Astrocyte of the cerebellum (primary cell): ENCODE data around the gene TRIM23.
A peak's percentile ranks its signal among the peaks of the same experiment; 100 is the strongest.

Experiments used
- DNase-seq: peaks from one replicate; pipeline ENCODE4 v3.0.0-alpha.2; 2011; ENCODE audit warnings: low read depth
- H3K4me3 ChIP-seq: 2 replicates; pipeline ENCODE4 v1.5.1; 2011; ENCODE audit warnings: mild to moderate bottlenecking, low read depth, low read length, moderate library complexity
- CTCF ChIP-seq: IDR thresholded peaks from 2 replicates; pipeline ENCODE4 v1.5.1; 2012; ENCODE audit warnings: low read length, low read depth, moderate library complexity, mild to moderate bottlenecking; ENCODE audit errors: missing control alignments
- in situ Hi-C: cut with HindIII; loops from 2 replicates; pipeline ENCODE4 v1.10.0; 2017; ENCODE audit warnings: low sequenced_read_pairs

Gene TRIM23

GRCh38 chr5:65647941-65648340 is 23.8 kb upstream of the TRIM23 start:
- in situ Hi-C loops = no loop called here
- no peak for TF ChIP-seq CTCF
- H3K4me3 ChIP-seq = no peak overlapping the region
- no peak for DNase-seq

DNA sequence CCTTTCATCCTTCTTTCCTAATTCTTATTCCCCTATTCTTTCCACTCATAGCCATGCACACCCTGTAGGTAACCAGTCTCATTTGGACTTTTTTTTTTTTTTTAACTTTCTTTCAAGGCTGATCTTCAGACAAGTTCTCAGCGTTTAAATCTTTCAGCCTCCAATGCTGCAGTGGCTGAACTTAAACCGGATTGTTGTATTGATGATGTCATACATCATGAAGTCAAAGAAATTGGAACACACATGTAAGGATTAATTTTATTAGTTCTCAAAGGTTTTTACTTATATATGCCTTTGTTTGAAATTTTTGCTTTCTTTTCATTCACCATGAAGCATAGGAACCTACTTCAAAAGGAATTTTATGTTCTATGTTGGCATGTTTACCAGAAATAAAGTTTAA is 22.8 kb upstream of the TRIM23 start:
- no peak for TF ChIP-seq CTCF
- in situ Hi-C loops = no loop called here
- DNase-seq = no peak
- H3K4me3 ChIP-seq = no peak overlapping the region

DNA sequence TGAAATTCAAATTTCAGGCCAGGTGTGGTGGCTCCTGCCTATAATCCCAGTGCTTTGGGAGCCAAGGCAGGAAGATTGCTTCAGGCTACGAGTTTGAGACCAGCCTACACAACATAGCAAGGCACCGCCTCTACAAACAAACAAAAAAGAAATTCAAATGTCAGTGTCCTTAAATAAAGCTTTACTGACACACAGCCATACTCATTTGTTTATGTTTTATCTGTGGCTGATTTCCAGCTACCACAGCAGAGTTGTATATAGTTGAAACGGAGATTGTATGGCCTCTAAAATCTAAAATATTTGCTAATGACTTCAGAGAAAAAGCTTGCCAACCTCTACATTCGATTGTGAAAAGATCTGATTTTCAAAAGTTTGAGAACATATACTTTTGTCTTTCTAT is 16.1 kb upstream of the TRIM23 start:
- TF ChIP-seq CTCF = no peak

GRCh38 chr5:65630981-65631380 is 6.8 kb upstream of the TRIM23 start:
- H3K4me3 ChIP-seq = no peak overlapping the region
- in situ Hi-C loops = no loop called here
- TF ChIP-seq CTCF = no peak
- DNase-seq = no peak

More for the DNA sequence above, 16.1 kb upstream of the TRIM23 start:
- in situ Hi-C loops = no loop called here
- no peak overlapping the region for H3K4me3 ChIP-seq
- no peak for DNase-seq

- no peak for TF ChIP-seq CTCF
- H3K4me3 ChIP-seq = peak overlapping the region; percentile 85
- DNase-seq = no peak
- in situ Hi-C loops = loop anchor here (5.0 kb wide), 1 partner anchor 57 kb away; no protein-coding TSS in a partner anchor
These were observed 1.6 kb upstream of the TRIM23 start for GRCh38 chr5:65625743-65626142.

DNA sequence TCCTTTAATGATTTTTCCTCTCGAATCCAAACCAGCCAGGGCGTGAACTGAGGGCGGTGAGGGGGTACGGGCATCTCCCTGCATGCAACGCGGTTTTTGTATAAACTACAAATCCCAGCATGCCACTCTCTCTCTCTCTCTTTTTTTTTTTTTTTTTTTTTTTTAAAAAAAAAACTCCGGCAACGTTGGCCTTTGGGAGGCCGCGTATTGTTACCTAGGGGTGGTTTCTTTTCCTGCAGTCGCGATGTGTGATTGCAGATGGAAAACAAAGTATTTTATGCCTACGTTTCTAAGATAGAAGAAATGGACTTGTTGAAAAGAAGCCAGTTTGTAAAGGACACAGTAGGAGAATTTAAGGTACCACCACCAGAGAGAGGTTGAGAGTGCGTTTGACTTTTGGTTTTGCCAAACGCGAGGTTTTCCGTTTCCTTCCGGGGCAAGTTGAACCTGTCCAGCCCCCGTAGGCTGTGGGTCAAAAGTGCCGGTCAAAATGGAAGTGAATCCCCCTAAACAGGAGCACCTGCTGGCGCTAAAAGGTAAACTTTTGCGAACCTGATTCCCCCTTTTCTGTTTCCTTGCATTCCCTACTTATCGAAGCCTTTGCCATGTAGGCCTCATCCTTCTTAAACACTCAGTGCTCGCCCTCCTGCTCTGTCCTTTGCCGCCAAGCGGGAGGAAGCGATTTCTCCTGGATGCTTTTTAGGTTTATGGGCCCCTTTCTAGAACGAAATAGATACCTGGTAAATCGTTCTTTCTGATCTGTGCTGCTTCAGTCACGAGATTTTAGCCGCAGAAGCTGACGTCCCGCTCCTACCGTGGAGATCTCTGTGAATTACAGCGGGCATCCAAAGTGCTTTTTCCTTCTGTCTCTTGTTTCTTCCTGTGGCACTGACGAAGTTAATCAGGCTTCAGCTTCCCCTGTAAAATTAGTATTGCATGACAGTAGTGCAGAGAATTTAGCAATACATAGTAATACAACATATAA is 730 bp upstream of the TRIM23 start, which contains the start of the genes SHLD3 and TRAPPC13:
SHLD3 (plus strand) TSS at position 457 of the 985 bp plus-strand sequence. CDS start 4,561 bp downstream, outside the sequence.
TRAPPC13 (plus strand) TSS at position 457 of the 985 bp plus-strand sequence; CDS start at position 491, 34 bp downstream.
- DNase-seq = peak; percentile 68
- no peak for TF ChIP-seq CTCF
- in situ Hi-C loops = loop anchor here (5.0 kb wide), 1 partner anchor 57 kb away; no protein-coding TSS in a partner anchor
- peak within 1 kb of the TSS; percentile 85 for H3K4me3 ChIP-seq
